ENCODE results near the gene HCRT.

- TF ChIP-seq CTCF (conservative IDR thresholded peaks at IDR 0.05; ENCODE audit: low read depth, low read length) (no peak), EZH2 (IDR thresholded peaks at IDR 0.05; ENCODE audit: low read length, unreplicated experiment) (no peak)
Measured at GRCh38 chr17:42171831-42172230, 13.4 kb downstream of the HCRT start.
